ENCODE measurements around the gene ANTXR1.

DNA sequence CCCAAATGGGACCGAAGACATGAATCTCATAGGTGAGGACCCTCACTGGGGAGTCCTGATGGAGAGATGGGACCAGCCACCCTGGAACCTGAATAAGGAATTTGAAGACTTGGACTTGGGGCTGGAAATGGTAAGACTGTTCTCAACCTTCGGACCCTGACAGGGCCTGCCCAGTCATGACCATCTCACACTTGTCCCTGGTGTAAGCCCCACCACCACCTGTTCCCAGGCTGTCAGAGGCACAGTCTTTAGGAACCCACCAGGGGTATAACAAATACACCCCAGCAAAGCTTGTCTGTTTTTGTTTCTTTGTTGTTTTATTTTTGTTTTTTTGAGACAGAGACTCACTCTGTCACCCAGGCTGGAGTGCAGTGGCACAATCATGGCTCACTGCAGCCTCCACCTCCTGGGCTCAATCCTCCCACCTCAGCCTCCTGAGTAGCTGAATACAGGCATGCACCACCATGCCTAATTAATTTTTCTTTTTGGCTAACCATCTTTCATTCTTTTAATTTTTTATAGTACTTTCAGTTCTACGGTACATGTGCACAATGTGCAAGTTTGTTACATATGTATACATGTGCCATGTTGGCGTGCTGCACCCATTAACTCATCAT, 267.9 kb downstream of the ANTXR1 start:
- TF ChIP-seq, protein P1, sequence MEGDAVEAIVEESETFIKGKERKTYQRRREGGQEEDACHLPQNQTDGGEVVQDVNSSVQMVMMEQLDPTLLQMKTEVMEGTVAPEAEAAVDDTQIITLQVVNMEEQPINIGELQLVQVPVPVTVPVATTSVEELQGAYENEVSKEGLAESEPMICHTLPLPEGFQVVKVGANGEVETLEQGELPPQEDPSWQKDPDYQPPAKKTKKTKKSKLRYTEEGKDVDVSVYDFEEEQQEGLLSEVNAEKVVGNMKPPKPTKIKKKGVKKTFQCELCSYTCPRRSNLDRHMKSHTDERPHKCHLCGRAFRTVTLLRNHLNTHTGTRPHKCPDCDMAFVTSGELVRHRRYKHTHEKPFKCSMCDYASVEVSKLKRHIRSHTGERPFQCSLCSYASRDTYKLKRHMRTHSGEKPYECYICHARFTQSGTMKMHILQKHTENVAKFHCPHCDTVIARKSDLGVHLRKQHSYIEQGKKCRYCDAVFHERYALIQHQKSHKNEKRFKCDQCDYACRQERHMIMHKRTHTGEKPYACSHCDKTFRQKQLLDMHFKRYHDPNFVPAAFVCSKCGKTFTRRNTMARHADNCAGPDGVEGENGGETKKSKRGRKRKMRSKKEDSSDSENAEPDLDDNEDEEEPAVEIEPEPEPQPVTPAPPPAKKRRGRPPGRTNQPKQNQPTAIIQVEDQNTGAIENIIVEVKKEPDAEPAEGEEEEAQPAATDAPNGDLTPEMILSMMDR (conservative IDR thresholded peaks at IDR 0.05) = no peak
- TF ChIP-seq ZFX (IDR thresholded peaks at IDR 0.05) = no peak

All from C4-2B (cell line).